A673 (cell line): ENCODE measurements around the gene POLDIP3. TPM values are rescaled to one million over a fixed set of nuclear protein-coding genes. Genes with fewer than 3 reads are reported as not detected.

Experiments used
- BruUV-seq: library from RNA; stranded (reverse); fragments of 400-500 nt; replicated peaks from 2 replicates; lab custom pipeline; 2021; lab: Mats Ljungman, UMichigan
- CTCF ChIA-PET: fragments of 300-600 bp; sonication (Branson Sonifier 250); formaldehyde crosslinking; loops from one replicate; lab custom pipeline; 2022; ENCODE audit warnings: antibody characterized with exemption; lab: Charles Lee
- POLR2A ChIA-PET: fragments of 300-600 bp; sonication (Branson Sonifier 250); formaldehyde crosslinking; loops from one replicate; lab custom pipeline; 2022; ENCODE audit warnings: antibody characterized with exemption; ENCODE audit not compliant: low non-redundant PET; lab: Charles Lee
- DNase-seq: peaks from one replicate; pipeline ENCODE4 v3.0.0-alpha.2; 2015; ENCODE audit warnings: low spot score
- H3K27ac ChIP-seq: fragments of 200-600 bp; sonication (generic); 2 replicates; pipeline ENCODE4 v1.5.1; 2016; ENCODE audit warnings: mixed run types, low read depth, mild to moderate bottlenecking, mixed read lengths, antibody characterized with exemption, low read length; ENCODE audit not compliant: poor library complexity, severe bottlenecking
- H3K27me3 ChIP-seq: fragments of 200-600 bp; sonication (generic); replicated peaks from 2 replicates; pipeline ENCODE4 v1.6.1; 2017; ENCODE audit warnings: mixed run types, low read depth, mild to moderate bottlenecking, mixed read lengths, antibody characterized with exemption, low read length; ENCODE audit not compliant: insufficient read depth, poor library complexity
- H3K36me3 ChIP-seq: fragments of 200-600 bp; sonication (generic); 2 replicates; pipeline ENCODE4 v1.6.1; 2016; ENCODE audit warnings: mixed run types, mild to moderate bottlenecking, mixed read lengths, antibody characterized with exemption, low read length; ENCODE audit not compliant: insufficient read depth, poor library complexity, severe bottlenecking
- H3K4me1 ChIP-seq: fragments of 200-600 bp; sonication (generic); 2 replicates; pipeline ENCODE4 v1.6.1; 2017; ENCODE audit warnings: mixed run types, mild to moderate bottlenecking, mixed read lengths, antibody characterized with exemption, low read length; ENCODE audit not compliant: insufficient read depth, poor library complexity, severe bottlenecking
- H3K4me3 ChIP-seq: fragments of 200-600 bp; sonication (generic); 2 replicates; pipeline ENCODE4 v1.5.1; 2016; ENCODE audit warnings: low read depth, mixed run types, mild to moderate bottlenecking, mixed read lengths, low read length; ENCODE audit not compliant: poor library complexity, severe bottlenecking
- H3K9me3 ChIP-seq: fragments of 200-600 bp; sonication (generic); 2 replicates; pipeline ENCODE4 v1.6.1; 2016; ENCODE audit warnings: mixed run types, low read depth, mild to moderate bottlenecking, mixed read lengths, antibody characterized with exemption, low read length; ENCODE audit not compliant: poor library complexity, severe bottlenecking
- EZH2 ChIP-seq: fragments of 200-600 bp; sonication (generic); IDR thresholded peaks from 2 replicates; pipeline ENCODE4 v1.6.1; 2017; ENCODE audit warnings: borderline replicate concordance, low read depth, mild to moderate bottlenecking, mixed read lengths, antibody characterized with exemption, low read length; ENCODE audit not compliant: poor library complexity, severe bottlenecking
- intact Hi-C: fragments of 100-400 bp; cut with micrococcal nuclease; formaldehyde crosslinking; loops from one replicate; pipeline ENCODE4 v1.10.0; 2022; ENCODE audit not compliant: unreplicated experiment
- total RNA-seq: library from RNA; stranded (reverse); gene quantifications from 2 replicates; pipeline ENCODE4 v1.2.3, GENCODE V29; 2021
- TF ChIP-seq, protein P1 (sequence below): fragments of 300-800, 200-600 bp; sonication (generic); conservative IDR thresholded peaks from 2 replicates; pipeline ENCODE4 v1.5.1; 2017; ENCODE audit warnings: low read depth, mild to moderate bottlenecking, antibody characterized with exemption, low read length, moderate library complexity, mixed read lengths

The POLDIP3 gene
- total RNA-seq, 1 experiment from 2014 or later: 134 TPM

DNA sequence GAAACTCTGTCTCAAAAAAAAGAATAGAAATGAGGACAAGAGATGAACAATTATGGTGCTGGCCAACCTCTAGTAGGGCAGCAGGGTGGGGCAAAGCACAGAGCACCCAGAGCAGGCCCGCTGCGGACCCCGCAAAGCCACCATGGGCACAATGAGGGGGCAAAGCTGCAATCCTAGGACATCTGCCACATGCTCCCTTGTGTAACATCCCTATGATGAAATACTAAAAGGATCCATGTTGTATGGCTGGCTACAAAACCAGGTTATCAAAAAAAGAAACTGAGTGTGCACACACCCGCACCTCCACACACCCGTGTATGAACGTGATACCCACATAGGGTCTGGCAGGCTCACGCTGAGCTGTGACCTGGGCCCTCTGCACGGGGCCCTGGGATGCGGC is 18.3 kb upstream of the POLDIP3 start:
- intact Hi-C loops: no loop called here
- no TSS peak for BruUV-seq
- Histone ChIP-seq H3K9me3 (no peaks in the 10 kb centered on the region), H3K27me3 (no peaks in the 10 kb centered on the region), H3K4me3 (no peak overlapping the region), H3K4me1 (no peaks in the 10 kb centered on the region), H3K27ac (no peak overlapping the region), H3K36me3 (peaks cover 37% of the 10 kb centered on the region)
- ChIA-PET POLR2A (no interaction called here), CTCF (no interaction called here)
- no peak for DNase-seq
- no peak for TF ChIP-seq EZH2
- TF ChIP-seq, protein P1, sequence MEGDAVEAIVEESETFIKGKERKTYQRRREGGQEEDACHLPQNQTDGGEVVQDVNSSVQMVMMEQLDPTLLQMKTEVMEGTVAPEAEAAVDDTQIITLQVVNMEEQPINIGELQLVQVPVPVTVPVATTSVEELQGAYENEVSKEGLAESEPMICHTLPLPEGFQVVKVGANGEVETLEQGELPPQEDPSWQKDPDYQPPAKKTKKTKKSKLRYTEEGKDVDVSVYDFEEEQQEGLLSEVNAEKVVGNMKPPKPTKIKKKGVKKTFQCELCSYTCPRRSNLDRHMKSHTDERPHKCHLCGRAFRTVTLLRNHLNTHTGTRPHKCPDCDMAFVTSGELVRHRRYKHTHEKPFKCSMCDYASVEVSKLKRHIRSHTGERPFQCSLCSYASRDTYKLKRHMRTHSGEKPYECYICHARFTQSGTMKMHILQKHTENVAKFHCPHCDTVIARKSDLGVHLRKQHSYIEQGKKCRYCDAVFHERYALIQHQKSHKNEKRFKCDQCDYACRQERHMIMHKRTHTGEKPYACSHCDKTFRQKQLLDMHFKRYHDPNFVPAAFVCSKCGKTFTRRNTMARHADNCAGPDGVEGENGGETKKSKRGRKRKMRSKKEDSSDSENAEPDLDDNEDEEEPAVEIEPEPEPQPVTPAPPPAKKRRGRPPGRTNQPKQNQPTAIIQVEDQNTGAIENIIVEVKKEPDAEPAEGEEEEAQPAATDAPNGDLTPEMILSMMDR: no peak

DNA sequence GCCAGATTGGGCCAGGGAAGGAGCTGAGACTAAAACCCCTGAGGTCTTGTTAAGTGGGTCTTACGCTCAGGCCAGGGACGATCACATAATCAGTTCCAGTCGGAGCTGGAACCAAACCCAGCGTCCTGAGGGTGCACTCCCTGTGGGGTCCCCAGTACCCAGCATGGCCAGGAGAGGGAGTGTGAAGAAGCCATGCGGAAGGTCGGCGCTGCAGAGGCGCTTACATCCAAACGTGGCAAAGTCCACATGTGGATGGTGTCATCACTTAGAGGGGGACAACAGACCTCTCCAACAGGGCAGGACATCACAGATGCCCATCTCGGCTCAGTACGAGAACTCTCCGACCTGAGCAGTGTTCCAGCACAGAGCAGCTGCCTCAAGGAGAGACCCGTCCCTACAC is 17.4 kb upstream of the POLDIP3 start:
- Histone ChIP-seq H3K27me3 (no peaks in the 10 kb centered on the region), H3K4me1 (no peaks in the 10 kb centered on the region), H3K27ac (peak overlapping the region; percentile 30), H3K36me3 (peaks cover 46% of the 10 kb centered on the region), H3K9me3 (no peaks in the 10 kb centered on the region), H3K4me3 (no peak overlapping the region)
- no peak for DNase-seq
- intact Hi-C loops: no loop called here
- TF ChIP-seq EZH2: no peak
- TF ChIP-seq, protein P1: peak; percentile 30; the same call in 1 of the 2 replicates
- ChIA-PET CTCF (no interaction called here), POLR2A (no interaction called here)
- BruUV-seq: no TSS peak

DNA sequence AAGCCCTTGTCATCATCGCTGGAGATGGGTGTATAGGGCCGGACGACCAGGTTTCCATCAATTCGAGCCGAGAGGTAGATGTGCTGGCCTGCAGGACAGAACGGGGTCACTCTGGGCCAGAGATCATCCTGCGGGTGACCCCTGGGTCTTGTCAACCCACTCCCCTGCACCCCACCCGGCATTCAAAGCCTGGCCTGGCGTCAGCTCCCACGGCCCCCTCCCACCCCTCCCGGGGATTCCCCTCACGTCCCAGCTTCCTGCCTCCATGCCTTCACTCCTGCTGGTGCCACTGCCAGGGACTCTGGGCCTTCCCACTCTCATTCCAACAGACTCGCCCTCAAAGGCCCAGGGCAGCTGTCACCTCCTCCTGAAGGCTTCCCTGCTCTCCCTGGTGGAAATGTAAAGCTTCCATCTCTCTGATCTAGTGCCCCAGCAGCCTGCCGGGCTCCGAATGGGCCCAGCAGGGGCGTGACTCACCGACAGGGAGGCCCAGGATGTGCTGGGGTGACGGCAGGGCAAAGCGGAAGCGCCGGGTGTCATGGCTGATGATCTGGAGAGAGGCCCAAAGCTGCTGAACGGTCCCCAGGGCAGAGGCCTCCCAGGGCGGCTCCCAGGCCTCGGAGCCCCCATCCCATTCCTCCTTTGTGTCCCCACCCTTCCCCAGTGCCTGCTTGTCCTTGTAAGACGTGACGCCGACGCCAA is 16.4 kb upstream of the POLDIP3 start:
- no TSS peak for BruUV-seq
- no peaks in the 10 kb centered on the region for H3K4me1 ChIP-seq
- POLR2A ChIA-PET: no interaction called here
- no peaks in the 10 kb centered on the region for H3K27me3 ChIP-seq
- CTCF ChIA-PET: no interaction called here
- no peak for DNase-seq
- H3K9me3 ChIP-seq: no peaks in the 10 kb centered on the region
- TF ChIP-seq, protein P1: no peak
- TF ChIP-seq EZH2: no peak
- intact Hi-C loops: no loop called here
- H3K4me3 ChIP-seq: no peak overlapping the region
- H3K36me3 ChIP-seq: peaks cover 44% of the 10 kb centered on the region
- H3K27ac ChIP-seq: no peak overlapping the region
